Ascending aorta (tissue), 2 donors: ENCODE results near the gene CFAP91. TPM values are rescaled to one million over a fixed set of nuclear protein-coding genes. Genes with fewer than 3 reads are reported as not detected.

Experiments used
- DNase-seq, 2 donors: peaks; one replicate each; pipeline ENCODE4 v3.0.0-alpha.2; 2019; ENCODE audit warnings: low spot score in 2 of 2
- H3K27ac ChIP-seq, 2 donors: fragments of 200-600 bp; sonication (generic); one replicate each; pipeline ENCODE4 v1.5.1; 2016 to 2017; ENCODE audit warnings: mild to moderate bottlenecking in 1 of 2
- H3K27me3 ChIP-seq: fragments of 200-600 bp; sonication (generic); one replicate; pipeline ENCODE4 v1.5.1; 2017
- H3K36me3 ChIP-seq, 2 donors: fragments of 200-600 bp; sonication (generic); one replicate each; pipeline ENCODE4 v1.5.1; 2016
- H3K4me1 ChIP-seq, 2 donors: fragments of 200-600 bp; sonication (generic); one replicate each; pipeline ENCODE4 v1.5.1; 2016 to 2017; ENCODE audit warnings: mild to moderate bottlenecking in 1 of 2
- H3K4me3 ChIP-seq, 2 donors: fragments of 200-600 bp; sonication (generic); one replicate each; pipeline ENCODE4 v1.5.1; 2016 to 2017; ENCODE audit warnings: mild to moderate bottlenecking in 1 of 2
- H3K9me3 ChIP-seq, 2 donors: fragments of 200-600 bp; sonication (generic); one replicate each; pipeline ENCODE4 v1.5.1; 2016
- CTCF ChIP-seq, 3 experiments: fragments of 200-600 bp in 2 of 3; fragments of 450-650 bp in 1 of 3; sonication (generic) in 2 of 3; IDR thresholded peaks; one replicate each; pipeline ENCODE4 v1.5.1; 2016 to 2019; ENCODE audit warnings: antibody characterized with exemption in 3 of 3, mild to moderate bottlenecking in 1 of 3, moderate library complexity in 1 of 3
- intact Hi-C: fragments of 100-400 bp; cut with DNase I; formaldehyde crosslinking; loops from one replicate; pipeline ENCODE4 v1.15.1; 2023
- total RNA-seq: library from RNA; depleted of rRNA; stranded (reverse); fragments of >200 nt; gene quantifications from one replicate; pipeline ENCODE4 v1.1.0, GENCODE V29; 2016

The CFAP91 gene
- total RNA-seq, 1 donor from 2014 or later = 3.5 TPM

- Histone ChIP-seq H3K4me3 (no peak overlapping the region), H3K36me3 (peaks cover 0 to 8% of the 10 kb centered on the region in 2 donors), H3K27me3 (no peaks in the 10 kb centered on the region), H3K4me1 (no peaks in the 10 kb centered on the region), H3K9me3 (no peaks in the 10 kb centered on the region), H3K27ac (no peak overlapping the region)
- no peak for TF ChIP-seq CTCF (IDR thresholded peaks at IDR 0.05)
- no peak for DNase-seq
- intact Hi-C loops = no loop called here
Measured at GRCh38 chr3:119738741-119739140, 35.9 kb downstream of the CFAP91 start.

- Histone ChIP-seq H3K27ac (no peak overlapping the region), H3K4me1 (no peaks in the 10 kb centered on the region), H3K4me3 (no peak overlapping the region), H3K27me3 (no peaks in the 10 kb centered on the region), H3K9me3 (no peaks in the 10 kb centered on the region), H3K36me3 (peaks cover 0 to 12% of the 10 kb centered on the region in 2 donors)
- intact Hi-C loops = no loop called here
- DNase-seq = no peak
- no peak for TF ChIP-seq CTCF (IDR thresholded peaks at IDR 0.05)
Measured at GRCh38 chr3:119741657-119742590, 39.1 kb downstream of the CFAP91 start.

- no peaks in the 10 kb centered on the region for H3K9me3 ChIP-seq
- H3K27me3 ChIP-seq = no peaks in the 10 kb centered on the region
- no peak for DNase-seq
- H3K4me3 ChIP-seq = no peak overlapping the region
- intact Hi-C loops = no loop called here
- H3K27ac ChIP-seq = no peak overlapping the region
- H3K4me1 ChIP-seq = no peaks in the 10 kb centered on the region
- no peak for TF ChIP-seq CTCF (IDR thresholded peaks at IDR 0.05)
- peaks cover 0 to 9% of the 10 kb centered on the region in 2 donors for H3K36me3 ChIP-seq
Measured at GRCh38 chr3:119743921-119744320, 41.1 kb downstream of the CFAP91 start.

- TF ChIP-seq CTCF (IDR thresholded peaks at IDR 0.05) = no peak
- intact Hi-C loops = no loop called here
- Histone ChIP-seq H3K4me1 (no peaks in the 10 kb centered on the region), H3K4me3 (no peak overlapping the region), H3K9me3 (no peaks in the 10 kb centered on the region), H3K27ac (no peak overlapping the region), H3K36me3 (peaks cover 0 to 9% of the 10 kb centered on the region in 2 donors), H3K27me3 (no peaks in the 10 kb centered on the region)
- no peak for DNase-seq
Measured at GRCh38 chr3:119745942-119746341, 43.1 kb downstream of the CFAP91 start.

- Histone ChIP-seq H3K4me1 (no peaks in the 10 kb centered on the region), H3K36me3 (peaks cover 1 to 12% of the 10 kb centered on the region in 2 donors), H3K27ac (no peak overlapping the region), H3K27me3 (no peaks in the 10 kb centered on the region), H3K4me3 (no peak overlapping the region), H3K9me3 (no peaks in the 10 kb centered on the region)
- no peak for TF ChIP-seq CTCF (IDR thresholded peaks at IDR 0.05)
- intact Hi-C loops = no loop called here
- DNase-seq = no peak
Measured at GRCh38 chr3:119746423-119746822, 43.6 kb downstream of the CFAP91 start.
